Progenitor cell of endocrine pancreas (in vitro differentiated cells): ENCODE measurements around the gene TJP3. TPM values are rescaled to one million over a fixed set of nuclear protein-coding genes. Genes with fewer than 3 reads are reported as not detected.

ENCODE experiments used
- DNase-seq: peaks from one replicate; pipeline ENCODE4 v3.0.0; 2021; ENCODE audit warnings: low spot score; ENCODE audit not compliant: unreplicated experiment
- H3K27ac Mint-ChIP-seq: 2 replicates; pipeline ENCODE4 v1.8.0; 2021; ENCODE audit warnings: mild to moderate bottlenecking, moderate library complexity, mixed read lengths
- H3K27me3 Mint-ChIP-seq: 2 replicates; pipeline ENCODE4 v1.8.0; 2021; ENCODE audit warnings: mixed read lengths
- H3K36me3 Mint-ChIP-seq: 2 replicates; pipeline ENCODE4 v1.8.0; 2022; ENCODE audit warnings: mixed read lengths; ENCODE audit not compliant: insufficient read depth
- H3K4me1 Mint-ChIP-seq: 2 replicates; pipeline ENCODE4 v1.8.0; 2021; ENCODE audit warnings: low read depth, mixed read lengths
- H3K4me3 Mint-ChIP-seq: 2 replicates; pipeline ENCODE4 v1.8.0; 2021; ENCODE audit warnings: low read depth, mild to moderate bottlenecking, moderate library complexity, mixed read lengths
- H3K9me3 Mint-ChIP-seq: 2 replicates; pipeline ENCODE4 v1.8.0; 2021; ENCODE audit warnings: low read depth, mixed read lengths
- CTCF ChIP-seq: fragments of 200-600 bp; sonication (generic); IDR thresholded peaks from one replicate; pipeline ENCODE4 v1.5.0; 2021; ENCODE audit warnings: antibody characterized with exemption, mild to moderate bottlenecking; ENCODE audit not compliant: unreplicated experiment
- total RNA-seq: library from RNA; stranded (reverse); gene quantifications from 2 replicates; pipeline ENCODE4 v1.2.1, GENCODE V29; 2021

The TJP3 gene
- total RNA-seq, 1 donor from 2014 or later = 40.7 TPM

- no peaks in the 10 kb centered on the region for H3K27me3 Mint-ChIP-seq
- H3K4me3 Mint-ChIP-seq = no peak overlapping the region
- no peaks in the 10 kb centered on the region for H3K9me3 Mint-ChIP-seq
- no peaks in the 10 kb centered on the region for H3K4me1 Mint-ChIP-seq
- no peak overlapping the region for H3K27ac Mint-ChIP-seq
- DNase-seq = no peak
- H3K36me3 Mint-ChIP-seq = peaks cover 10% of the 10 kb centered on the region
- TF ChIP-seq CTCF = no peak
These were observed 28.6 kb upstream of the TJP3 start for GRCh38 chr19:3679581-3679980.

- no peak overlapping the region for H3K4me3 Mint-ChIP-seq
- no peak for TF ChIP-seq CTCF
These were observed 27.2 kb upstream of the TJP3 start for GRCh38 chr19:3680939-3681338.

GRCh38 chr19:3682286-3682685, 25.9 kb upstream of the TJP3 start:
- no peak overlapping the region for H3K27ac Mint-ChIP-seq

More at GRCh38 chr19:3680939-3681338, 27.2 kb upstream of the TJP3 start:
- no peak for DNase-seq
- no peaks in the 10 kb centered on the region for H3K27me3 Mint-ChIP-seq
- no peaks in the 10 kb centered on the region for H3K4me1 Mint-ChIP-seq
- no peak overlapping the region for H3K27ac Mint-ChIP-seq
- no peaks in the 10 kb centered on the region for H3K9me3 Mint-ChIP-seq
- H3K36me3 Mint-ChIP-seq = peaks cover 13% of the 10 kb centered on the region

GRCh38 chr19:3682741-3683404, 25.3 kb upstream of the TJP3 start:
- no peaks in the 10 kb centered on the region for H3K9me3 Mint-ChIP-seq
- H3K36me3 Mint-ChIP-seq = peaks cover 13% of the 10 kb centered on the region
- no peak for DNase-seq
- TF ChIP-seq CTCF = no peak
- H3K27me3 Mint-ChIP-seq = no peaks in the 10 kb centered on the region
- H3K27ac Mint-ChIP-seq = no peak overlapping the region
- H3K4me3 Mint-ChIP-seq = no peak overlapping the region
- H3K4me1 Mint-ChIP-seq = peaks cover 4% of the 10 kb centered on the region

More at GRCh38 chr19:3682286-3682685, 25.9 kb upstream of the TJP3 start:
- no peak overlapping the region for H3K4me3 Mint-ChIP-seq
- no peaks in the 10 kb centered on the region for H3K27me3 Mint-ChIP-seq
- DNase-seq = no peak
- TF ChIP-seq CTCF = no peak
- peaks cover 2% of the 10 kb centered on the region for H3K4me1 Mint-ChIP-seq
- H3K36me3 Mint-ChIP-seq = peaks cover 13% of the 10 kb centered on the region
- no peaks in the 10 kb centered on the region for H3K9me3 Mint-ChIP-seq

GRCh38 chr19:3683405-3684053, 24.7 kb upstream of the TJP3 start:
- peaks cover 13% of the 10 kb centered on the region for H3K36me3 Mint-ChIP-seq
- no peak for DNase-seq
- H3K4me3 Mint-ChIP-seq = no peak overlapping the region
- TF ChIP-seq CTCF = no peak
- H3K4me1 Mint-ChIP-seq = peaks cover 5% of the 10 kb centered on the region
- no peaks in the 10 kb centered on the region for H3K27me3 Mint-ChIP-seq
- H3K9me3 Mint-ChIP-seq = no peaks in the 10 kb centered on the region
- H3K27ac Mint-ChIP-seq = no peak overlapping the region
